AG09319 (cell line): Measurements from ENCODE around the gene SCRN1.

Source experiments
- DNase-seq: peaks from one replicate; pipeline ENCODE4 v3.0.0-alpha.2; 2010; ENCODE audit warnings: low read depth; ENCODE audit errors: extremely low read depth
- TF ChIP-seq, protein P1 (sequence below): IDR thresholded peaks from 2 replicates; pipeline ENCODE4 v1.5.1; 2011; ENCODE audit warnings: low read depth, mild to moderate bottlenecking, inconsistent platforms, low read length, moderate library complexity

Gene SCRN1

DNA sequence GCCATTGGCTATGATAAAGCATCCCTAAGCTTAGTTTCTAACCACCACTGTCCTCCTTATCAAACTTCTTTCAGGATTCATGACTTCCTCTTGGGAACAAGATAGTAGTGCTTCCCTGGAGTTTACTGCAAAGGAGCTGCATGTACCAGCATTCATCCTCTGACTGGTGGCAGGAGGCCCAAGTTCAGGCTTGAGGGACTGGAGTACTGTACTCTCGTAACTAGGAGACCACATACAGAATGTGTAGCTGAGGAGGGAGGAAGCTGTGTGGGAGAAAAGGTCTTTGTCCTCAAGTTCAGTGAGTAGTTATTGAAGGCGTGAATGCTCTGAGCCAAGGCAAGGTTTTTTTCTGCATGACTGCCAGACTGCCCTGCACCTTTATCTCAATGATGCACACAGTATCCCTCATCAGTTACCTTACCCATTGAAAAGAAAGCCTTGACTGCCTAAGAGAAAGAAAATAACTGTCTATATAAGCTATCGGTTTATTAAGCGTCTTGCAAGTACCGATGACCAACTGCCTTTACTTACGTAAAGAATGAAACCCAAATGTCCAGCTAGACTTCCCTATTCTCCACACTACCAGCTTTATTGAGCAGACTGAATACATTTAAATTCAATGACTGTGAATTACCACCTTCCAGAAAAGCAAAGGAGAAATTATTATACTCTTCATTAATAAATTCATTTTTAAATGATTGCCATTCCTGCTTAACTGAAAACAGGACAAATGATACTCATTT is 12.8 kb downstream of the SCRN1 start:
- TF ChIP-seq, protein P1, sequence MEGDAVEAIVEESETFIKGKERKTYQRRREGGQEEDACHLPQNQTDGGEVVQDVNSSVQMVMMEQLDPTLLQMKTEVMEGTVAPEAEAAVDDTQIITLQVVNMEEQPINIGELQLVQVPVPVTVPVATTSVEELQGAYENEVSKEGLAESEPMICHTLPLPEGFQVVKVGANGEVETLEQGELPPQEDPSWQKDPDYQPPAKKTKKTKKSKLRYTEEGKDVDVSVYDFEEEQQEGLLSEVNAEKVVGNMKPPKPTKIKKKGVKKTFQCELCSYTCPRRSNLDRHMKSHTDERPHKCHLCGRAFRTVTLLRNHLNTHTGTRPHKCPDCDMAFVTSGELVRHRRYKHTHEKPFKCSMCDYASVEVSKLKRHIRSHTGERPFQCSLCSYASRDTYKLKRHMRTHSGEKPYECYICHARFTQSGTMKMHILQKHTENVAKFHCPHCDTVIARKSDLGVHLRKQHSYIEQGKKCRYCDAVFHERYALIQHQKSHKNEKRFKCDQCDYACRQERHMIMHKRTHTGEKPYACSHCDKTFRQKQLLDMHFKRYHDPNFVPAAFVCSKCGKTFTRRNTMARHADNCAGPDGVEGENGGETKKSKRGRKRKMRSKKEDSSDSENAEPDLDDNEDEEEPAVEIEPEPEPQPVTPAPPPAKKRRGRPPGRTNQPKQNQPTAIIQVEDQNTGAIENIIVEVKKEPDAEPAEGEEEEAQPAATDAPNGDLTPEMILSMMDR, result no peak
- DNase-seq, result no peak

DNA sequence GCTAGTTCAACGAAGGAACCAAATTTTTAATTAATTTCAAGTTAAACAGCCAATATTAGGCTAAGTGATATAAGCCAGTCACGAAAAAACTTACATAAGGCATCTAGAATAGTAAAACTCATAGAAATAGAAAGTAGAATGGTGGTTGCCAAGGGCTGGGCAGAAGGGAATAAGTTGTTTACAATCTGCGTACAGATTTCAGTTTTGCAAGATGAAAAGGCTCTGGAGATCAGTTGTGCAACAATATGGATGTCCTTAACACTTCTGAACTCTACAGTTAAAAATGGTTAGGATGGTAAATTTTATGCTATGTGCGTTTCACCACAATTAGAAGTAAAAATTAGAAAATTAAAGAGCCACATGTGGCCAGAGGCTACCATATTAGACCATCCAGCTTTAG is 13.3 kb downstream of the SCRN1 start:
- DNase-seq, result peak; percentile 24
- TF ChIP-seq, protein P1, result no peak

DNA sequence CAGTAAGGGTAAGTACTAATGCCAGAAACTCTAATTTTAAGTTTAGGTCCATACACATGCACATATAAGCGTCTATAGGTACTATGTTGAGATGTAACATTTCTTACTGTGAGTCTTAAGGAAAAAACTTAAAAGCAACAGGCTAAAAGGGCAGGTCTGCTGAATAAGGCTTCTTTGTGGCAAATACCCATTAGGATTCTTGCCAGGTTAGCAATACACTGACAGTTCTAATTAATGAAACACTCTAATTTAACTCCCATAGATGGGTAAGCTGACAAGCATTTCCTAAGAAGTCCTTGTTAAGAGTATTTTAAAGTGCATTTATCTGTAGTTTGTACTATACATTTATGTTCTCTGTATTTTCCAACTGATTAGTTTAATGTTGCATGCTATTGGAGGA is 14.0 kb downstream of the SCRN1 start:
- DNase-seq, result no peak
- TF ChIP-seq, protein P1, result no peak

DNA sequence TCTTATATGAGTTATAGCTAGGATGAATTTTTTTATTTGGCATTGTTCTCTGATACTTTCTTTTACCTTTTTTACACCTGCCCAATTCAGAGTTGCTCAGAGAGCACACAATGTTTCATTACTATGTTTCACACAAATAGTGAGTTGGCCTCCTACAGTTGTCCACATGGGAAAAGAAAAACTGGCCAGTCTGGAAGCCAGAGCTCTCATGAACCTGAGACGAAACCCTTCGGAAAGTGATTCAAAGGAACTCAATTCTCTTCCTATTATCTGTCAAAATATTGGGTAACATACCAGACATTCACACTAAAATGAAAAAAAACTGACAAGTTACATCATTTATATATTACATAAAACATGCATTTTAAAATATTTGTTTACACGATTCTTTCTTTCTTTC is 15.3 kb downstream of the SCRN1 start:
- DNase-seq, result no peak
- TF ChIP-seq, protein P1, result no peak

DNA sequence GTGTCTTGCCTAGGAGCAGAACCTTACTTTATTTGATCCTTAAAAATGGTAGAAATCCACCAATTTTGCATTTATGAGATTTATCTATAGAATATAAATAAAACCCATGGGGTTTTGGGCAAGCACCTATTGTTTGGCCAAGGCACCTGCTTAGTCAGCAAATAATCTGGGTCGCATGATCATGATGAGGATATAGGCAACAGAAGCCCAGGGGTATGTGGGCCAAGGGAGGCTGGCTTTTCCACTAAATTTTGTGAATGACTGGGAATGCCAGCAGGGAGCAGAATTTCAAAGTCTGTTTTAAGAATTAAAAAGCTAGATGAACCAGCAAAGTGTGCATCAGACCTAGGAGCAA is 17.3 kb downstream of the SCRN1 start:
- no peak for DNase-seq
- TF ChIP-seq, protein P1, result no peak

DNA sequence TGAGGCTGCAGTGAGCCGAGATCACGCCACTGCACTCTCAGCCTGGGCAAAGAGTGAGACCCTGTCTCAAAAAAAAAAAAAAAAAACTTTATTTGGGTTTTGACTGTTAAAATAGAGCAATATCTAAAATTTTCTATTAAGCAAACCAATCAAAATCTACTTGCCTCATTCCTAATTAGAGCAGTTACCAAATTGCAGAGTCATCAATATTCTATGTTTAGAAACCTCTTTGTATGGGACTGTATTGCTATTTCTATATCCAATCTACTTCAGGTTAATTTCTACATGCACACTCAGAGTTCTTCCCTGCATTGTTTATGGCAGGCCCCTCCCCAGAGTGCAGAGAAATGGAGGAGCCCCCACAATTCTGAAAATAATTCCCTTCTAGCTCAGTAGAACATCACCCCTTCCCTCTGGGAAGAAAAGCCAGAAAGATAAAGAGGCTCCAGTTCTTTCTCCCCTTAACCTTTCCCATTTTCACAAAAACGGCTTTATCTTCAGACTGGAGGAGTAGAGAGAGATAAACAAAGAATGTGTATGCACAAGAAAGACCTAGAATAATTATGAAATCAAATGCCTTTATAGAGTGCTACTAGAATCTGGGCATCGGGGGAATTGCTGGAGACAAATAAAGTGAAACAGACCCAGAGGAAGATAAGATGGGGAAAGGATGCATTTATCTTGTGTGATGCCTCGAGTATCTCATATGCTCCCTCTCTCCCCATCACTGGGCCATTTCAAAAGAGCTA is 17.9 kb downstream of the SCRN1 start:
- DNase-seq, result no peak
- TF ChIP-seq, protein P1, result no peak

DNA sequence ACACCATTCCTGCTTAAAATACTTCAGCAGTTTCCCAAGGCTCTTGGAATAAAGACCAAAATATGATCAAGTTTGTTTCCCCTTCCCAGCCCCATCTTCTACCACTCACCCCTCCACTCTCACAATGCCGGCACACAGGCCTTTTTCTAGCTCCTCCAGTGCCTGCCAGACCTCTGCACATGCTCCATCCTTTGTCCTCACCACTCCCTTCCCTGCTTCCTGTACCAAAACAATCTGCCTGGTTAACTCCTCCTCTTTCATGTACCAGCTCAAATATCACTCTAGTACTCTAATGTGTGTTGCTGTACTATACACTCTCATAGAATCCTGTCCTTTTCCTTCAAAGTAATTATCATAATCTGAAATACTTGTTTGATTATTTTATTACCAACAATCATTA is 19.4 kb downstream of the SCRN1 start:
- no peak for DNase-seq
- TF ChIP-seq, protein P1, result no peak
